Stimulated activated CD8-positive, alpha-beta memory T cell treated with anti-CD3 and anti-CD28 coated beads, Interleukin-12 subunit alpha, Interleukin-12 subunit beta, amount 100 ng/mL, for 24 hours (primary cell): Measurements from ENCODE around the gene KCNMB4.

Experiments
- DNase-seq: peaks from one replicate; pipeline ENCODE4 v3.0.0-alpha.2; 2020; ENCODE audit errors: extremely low read depth

The KCNMB4 gene

DNA sequence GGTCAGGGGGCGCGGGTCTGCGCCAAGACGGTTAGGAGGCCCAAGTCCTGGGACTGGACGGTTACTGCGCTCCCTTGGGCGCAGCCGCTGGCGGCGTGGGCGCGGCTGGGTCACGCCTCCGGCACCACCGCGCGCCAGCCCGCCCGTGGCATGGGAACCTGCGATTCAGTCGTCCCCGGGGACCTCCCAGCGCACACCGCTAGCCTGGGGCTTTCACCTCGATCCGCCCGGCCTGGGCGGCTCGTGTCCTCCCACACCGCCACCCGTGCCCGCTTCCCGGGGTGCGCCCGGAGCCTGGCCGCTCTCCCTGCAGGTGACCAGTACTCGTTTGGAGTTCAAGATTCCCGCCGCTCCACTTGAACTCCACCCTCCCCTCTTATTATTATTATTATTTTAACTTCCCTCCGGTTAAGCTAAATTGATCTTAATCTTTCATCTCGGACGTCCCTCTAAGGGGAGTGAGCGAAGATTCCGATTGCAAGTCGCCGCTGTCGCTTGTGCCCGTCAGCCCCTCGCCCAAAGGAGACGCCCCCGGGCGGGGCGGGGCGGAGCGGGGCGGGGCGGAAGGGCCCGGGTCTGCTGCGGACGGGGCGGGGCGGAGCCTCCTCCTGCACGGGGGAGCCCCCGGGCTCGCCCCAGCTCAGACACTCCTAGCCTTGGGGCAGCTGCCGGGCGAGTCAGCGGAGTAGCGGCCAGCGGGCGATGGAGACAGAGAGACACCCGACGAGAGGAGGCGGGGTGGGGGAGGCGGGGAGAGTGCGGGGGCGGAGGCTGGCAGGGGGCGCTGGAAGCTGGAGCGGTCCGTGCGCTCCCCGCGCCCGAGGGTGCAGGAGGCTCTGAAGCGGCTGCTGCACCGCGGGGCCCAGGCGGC is at the start of gene KCNMB4:
KCNMB4 (plus strand) TSS at position 643 of the 871 bp plus-strand sequence. CDS start 445 bp downstream, outside the sequence.
- no peak for DNase-seq

GRCh38 chr12:70317781-70318180 is 48.3 kb upstream of the KCNMB4 start:
- no peak for DNase-seq

DNA sequence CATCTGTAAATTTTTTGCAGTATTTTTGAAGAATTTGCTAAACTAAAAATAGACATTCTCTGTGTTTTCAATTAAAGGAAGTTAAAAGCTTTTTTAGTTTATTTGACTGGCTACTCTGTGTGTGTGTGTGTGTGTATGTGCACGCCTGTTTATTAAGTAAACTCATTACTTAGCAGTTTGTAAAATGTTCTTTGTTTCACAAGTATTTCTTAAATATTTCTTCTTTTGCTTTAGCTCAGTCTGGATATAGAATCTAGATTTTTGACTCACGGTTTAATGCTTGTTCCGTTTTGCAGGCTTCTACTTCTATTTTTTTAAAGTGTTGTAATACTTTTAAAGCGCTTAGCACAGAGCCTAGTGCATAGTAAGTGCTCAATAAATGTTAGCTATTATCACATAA is 46.5 kb upstream of the KCNMB4 start:
- no peak for DNase-seq

DNA sequence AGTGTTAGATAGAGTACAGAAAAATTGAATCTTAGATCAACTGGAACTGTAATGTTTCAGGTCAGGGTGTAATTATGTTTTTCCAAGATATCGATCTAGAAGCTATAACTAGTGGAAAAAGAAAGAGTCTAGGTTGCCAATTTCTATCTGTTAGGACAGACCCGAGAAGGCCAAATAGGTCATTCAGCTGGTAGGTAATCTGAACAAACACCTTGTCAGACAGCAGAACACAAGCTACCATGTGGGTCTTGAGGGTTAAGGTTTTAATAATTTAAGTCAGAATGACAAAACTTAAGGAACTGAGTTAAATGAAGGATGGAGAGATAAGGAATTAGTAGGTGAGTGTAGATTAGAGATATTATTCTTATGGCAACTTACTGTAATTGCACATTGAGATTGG is 44.9 kb upstream of the KCNMB4 start:
- no peak for DNase-seq

- DNase-seq, result no peak
Measured at GRCh38 chr12:70327541-70327940, 38.5 kb upstream of the KCNMB4 start.

- no peak for DNase-seq
Measured at GRCh38 chr12:70329728-70330127, 36.4 kb upstream of the KCNMB4 start.

DNA sequence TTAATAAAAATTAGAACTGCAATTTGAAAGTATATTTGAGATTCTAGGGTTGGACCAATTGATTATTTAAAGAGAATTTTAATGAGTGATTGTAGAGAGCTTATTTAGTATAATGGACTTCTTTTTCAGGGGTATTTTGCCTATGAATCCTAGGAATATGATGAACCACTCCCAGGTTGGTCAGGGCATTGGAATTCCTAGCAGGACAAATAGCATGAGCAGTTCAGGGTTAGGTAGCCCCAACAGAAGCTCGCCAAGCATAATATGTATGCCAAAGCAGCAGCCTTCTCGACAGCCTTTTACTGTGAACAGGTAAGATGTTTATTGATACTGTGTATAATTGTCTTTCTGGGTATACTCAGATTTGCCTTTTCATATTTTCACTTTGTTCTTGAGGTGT is 35.9 kb upstream of the KCNMB4 start:
- no peak for DNase-seq

GRCh38 chr12:70332236-70332635 is 33.9 kb upstream of the KCNMB4 start:
- no peak for DNase-seq

DNA sequence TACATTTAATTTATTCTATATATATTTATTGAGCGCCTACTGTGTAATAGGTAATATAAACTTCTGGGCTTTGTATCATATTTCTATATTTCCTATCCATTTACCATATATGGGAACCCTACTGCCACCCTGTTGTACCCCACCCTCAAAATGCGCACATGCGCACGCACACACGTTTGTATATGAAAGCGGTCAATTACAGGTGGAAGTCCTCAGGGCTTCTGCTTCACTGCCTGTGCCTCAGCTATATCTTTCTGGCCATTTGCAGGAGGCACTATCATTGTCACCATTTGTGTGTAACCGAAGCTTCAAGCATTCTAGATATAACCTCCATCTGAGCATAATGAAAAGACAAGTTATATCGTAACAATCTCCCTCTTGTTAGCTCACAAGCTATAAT is 31.3 kb upstream of the KCNMB4 start:
- no peak for DNase-seq

GRCh38 chr12:70338531-70338930 is 27.6 kb upstream of the KCNMB4 start:
- no peak for DNase-seq

DNA sequence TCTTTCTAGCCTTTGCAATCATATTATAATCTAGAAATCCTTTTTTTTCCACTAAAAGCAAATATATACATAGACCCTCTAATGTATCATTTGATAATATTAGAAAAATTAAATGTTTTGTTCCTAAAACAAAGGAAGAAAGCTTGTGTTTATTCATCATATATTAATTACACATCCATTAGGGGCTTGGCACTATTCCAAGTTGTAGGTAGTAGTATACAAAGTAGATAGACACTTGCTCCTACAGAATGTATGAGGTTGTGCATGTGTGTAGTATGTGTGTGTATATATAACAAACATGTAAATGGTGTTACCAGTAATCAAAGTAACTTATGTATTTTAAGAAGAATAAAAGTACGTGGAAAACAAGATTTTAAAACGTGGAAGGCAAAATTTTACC is 15.0 kb upstream of the KCNMB4 start:
- no peak for DNase-seq

DNA sequence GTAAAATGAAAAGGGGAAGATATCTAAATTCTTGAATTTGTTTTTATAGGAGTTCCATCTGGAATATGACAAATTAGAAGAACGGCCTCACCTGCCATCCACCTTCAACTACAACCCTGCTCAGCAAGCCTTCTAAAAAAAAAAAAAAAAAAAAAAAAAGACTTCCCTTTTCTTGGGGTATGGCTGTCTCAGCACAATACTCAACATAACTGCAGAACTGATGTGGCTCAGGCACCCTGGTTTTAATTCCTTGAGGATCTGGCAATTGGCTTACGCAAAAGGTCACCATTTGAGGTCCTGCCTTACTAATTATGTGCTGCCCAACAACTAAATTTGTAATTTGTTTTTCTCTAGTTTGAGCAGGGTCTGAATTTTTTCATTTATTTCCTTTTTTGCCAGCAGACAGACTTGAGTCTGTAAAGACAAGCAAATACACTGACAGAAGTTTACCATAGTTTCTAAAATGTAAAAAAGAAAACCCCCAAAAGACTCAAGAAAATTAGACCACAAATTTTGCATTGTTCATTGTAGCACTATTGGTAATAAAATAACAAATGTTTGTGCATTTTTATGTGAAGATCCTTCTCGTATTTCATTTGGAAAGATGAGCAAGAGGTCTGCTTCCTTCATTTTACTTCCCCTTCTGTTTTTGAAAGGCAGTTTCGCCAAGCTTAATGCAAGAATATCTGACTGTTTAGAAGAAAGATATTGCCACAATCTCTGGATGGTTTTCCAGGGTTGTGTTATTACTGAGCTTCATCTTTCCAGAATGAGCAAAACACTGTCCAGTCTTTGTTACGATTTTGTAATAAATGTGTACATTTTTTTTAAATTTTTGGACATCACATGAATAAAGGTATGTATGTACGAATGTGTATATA is 12.1 kb upstream of the KCNMB4 start:
- DNase-seq, result no peak

- no peak for DNase-seq
Measured at GRCh38 chr12:70354787-70355186, 11.3 kb upstream of the KCNMB4 start.

GRCh38 chr12:70355972-70356371 is 10.1 kb upstream of the KCNMB4 start:
- no peak for DNase-seq

DNA sequence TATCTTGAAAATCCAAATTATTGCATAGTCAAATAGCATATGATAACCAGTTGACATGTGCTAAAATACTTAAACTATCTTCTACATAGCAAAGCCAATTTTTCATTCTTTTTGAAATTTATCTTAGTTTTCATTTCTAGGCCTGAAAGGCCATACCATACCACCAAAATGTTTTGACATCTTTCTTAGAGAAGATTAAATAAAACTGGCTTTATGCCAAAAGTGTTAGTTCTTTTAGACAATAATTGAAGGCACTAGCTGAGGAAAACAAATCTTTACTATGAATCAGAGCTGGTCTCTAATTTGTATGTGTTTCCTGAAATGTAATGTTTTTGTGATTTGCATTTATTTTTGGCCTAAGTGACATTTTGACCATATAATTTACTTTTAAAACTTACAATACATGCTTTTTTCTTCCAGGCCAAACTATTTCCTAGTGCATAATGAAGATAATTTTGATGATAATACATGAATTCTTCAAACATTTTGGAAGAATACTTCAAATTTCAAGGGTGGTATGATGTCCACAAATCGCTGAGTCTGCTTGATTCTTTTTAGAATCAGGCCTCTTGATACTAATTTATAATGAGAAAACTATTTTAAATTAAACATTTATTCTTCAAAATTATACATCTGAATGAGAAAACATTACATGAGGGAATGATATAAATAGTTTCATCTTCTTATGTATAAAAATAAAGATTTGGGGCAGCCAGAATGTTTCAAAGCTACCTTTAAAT is 6.5 kb upstream of the KCNMB4 start:
- DNase-seq, result no peak

- no peak for DNase-seq
Measured at GRCh38 chr12:70360218-70360617, 5.9 kb upstream of the KCNMB4 start.

- no peak for DNase-seq
Measured at GRCh38 chr12:70364695-70365397, 1.2 kb upstream of the KCNMB4 start.

GRCh38 chr12:70365398-70365647 is 767 bp upstream of the KCNMB4 start:
- no peak for DNase-seq

GRCh38 chr12:70366581-70367257 is 629 bp downstream of the KCNMB4 start:
- DNase-seq, result no peak

- DNase-seq, result no peak
Measured at GRCh38 chr12:70367258-70368141, 1.4 kb downstream of the KCNMB4 start.
